SK-N-SH (cell line): ENCODE measurements around the gene NPDC1.

Source experiments
- CHD2 ChIP-seq: fragments of 150-350 bp; IDR thresholded peaks from 2 replicates; pipeline ENCODE4 v1.6.1; 2018; ENCODE audit warnings: low read length; ENCODE audit not compliant: partially characterized antibody
- CTCF ChIP-seq: fragments of 200-600 bp; sonication (generic); IDR thresholded peaks from 2 replicates; pipeline ENCODE4 v1.6.1; 2017; ENCODE audit warnings: antibody characterized with exemption, mild to moderate bottlenecking, moderate library complexity
- PBX3 ChIP-seq: IDR thresholded peaks from 2 replicates; pipeline ENCODE4; 2012
- POLR2AphosphoS5 ChIP-seq: IDR thresholded peaks from 2 replicates; pipeline ENCODE4 v1.6.1; 2012; ENCODE audit warnings: low read depth, low read length
- YY1 ChIP-seq: IDR thresholded peaks from 2 replicates; pipeline ENCODE4 v1.4.0; 2012; ENCODE audit warnings: low read depth, mild to moderate bottlenecking

DNA sequence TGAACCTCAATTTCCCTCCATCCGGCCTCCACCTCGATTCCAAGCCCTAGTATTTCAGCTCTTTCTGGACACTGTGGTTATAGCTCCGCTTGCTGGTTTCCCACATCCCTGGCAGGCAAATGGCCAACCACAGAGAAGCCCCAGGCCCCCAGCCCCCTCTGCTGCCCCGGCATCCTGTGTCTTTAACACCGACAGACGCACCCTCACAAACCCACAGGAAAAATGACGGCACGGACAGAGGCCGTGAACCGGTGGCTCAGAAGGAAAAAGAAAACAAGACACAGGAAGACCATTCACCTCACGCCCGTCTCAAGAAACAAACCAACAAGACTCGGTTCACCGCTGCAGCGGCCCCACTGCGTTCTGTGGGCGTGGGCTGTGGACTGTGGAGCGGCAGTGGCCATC is 48.1 kb downstream of the NPDC1 start:
- TF ChIP-seq YY1 (no peak), CHD2 (no peak), CTCF (no peak), POLR2AphosphoS5 (no peak), PBX3 (no peak)
